Panc1 (cell line): ENCODE data around the gene POFUT2.

Experiments used
- CTCF ChIP-seq: fragments of 450-650 bp; IDR thresholded peaks from 2 replicates; pipeline ENCODE4 v1.5.1; 2017; ENCODE audit warnings: mild to moderate bottlenecking
- POLR2AphosphoS5 ChIP-seq: IDR thresholded peaks from 2 replicates; pipeline ENCODE4 v1.6.1; 2012; ENCODE audit warnings: mild to moderate bottlenecking, low read depth, low read length, moderate library complexity

- TF ChIP-seq CTCF, result no peak
- no peak for TF ChIP-seq POLR2AphosphoS5
These were observed 38.6 kb upstream of the POFUT2 start for GRCh38 chr21:45326169-45326851.
